T-helper 2 cell (primary cell): ENCODE measurements around the gene RAP1GAP2.
A peak's percentile ranks its signal among the peaks of the same experiment; 100 is the strongest.

Experiments used
- DNase-seq, 5 experiments: peaks; one replicate each; pipeline versions ENCODE4 v3.0.0 to v3.0.0-alpha.2; 2012 to 2022

RAP1GAP2 gene

DNA sequence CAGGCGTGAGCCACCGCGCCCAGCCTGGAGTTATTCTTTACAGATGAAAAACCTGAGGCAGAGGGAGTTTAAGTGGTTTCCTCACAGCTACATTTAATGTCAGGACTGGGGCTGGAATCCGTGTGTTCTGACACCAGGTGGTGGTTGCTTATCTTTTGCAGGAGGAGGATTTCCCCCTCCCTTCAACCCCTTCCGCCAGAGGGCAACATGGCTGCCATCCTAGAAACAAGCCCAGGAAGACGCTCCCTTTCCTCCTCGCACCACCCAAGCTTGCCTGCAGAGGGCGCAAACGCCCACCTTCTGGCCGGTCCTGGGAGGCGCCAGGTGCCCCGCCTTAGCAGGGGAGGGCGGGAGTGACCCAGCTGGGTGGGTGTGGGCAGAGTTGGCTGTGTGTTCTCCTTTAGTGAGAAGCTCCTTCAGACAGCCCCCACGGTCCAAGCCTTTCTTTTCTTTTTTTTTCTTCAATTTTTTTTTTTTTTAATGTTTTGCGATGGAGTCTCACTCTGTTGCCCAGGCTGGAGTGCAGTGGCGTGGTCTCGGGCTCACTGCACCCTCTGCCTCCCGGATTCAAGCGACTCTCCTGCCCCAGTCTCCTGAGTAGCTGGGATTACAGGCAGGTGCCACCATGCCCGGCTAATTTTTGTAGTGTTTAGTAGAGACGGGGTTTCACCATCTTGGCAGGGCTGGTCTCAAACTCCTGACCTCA lies 9.9 kb upstream of the RAP1GAP2 start:
- peak; percentile 79 to 92 (median 84) for DNase-seq

DNA sequence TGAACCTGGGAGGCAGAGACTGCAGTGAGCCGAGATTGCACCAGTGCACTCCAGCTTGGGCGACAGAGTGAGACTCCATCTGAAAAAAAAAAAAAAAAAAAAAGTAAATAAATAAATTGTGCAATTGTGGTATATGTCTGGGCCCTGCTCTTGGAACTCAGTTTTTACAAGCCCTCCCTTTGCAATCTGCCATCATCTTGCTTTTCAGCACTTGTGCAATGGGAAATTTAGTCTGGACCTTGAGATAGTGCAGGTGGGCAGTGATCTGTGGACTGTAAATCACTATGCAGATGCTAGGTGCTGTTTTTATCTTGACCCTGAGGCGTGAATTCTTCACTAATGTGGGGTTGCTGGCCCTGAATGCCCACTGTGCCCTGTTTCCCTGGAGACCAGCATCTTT lies 6.5 kb upstream of the RAP1GAP2 start:
- no peak for DNase-seq

DNA sequence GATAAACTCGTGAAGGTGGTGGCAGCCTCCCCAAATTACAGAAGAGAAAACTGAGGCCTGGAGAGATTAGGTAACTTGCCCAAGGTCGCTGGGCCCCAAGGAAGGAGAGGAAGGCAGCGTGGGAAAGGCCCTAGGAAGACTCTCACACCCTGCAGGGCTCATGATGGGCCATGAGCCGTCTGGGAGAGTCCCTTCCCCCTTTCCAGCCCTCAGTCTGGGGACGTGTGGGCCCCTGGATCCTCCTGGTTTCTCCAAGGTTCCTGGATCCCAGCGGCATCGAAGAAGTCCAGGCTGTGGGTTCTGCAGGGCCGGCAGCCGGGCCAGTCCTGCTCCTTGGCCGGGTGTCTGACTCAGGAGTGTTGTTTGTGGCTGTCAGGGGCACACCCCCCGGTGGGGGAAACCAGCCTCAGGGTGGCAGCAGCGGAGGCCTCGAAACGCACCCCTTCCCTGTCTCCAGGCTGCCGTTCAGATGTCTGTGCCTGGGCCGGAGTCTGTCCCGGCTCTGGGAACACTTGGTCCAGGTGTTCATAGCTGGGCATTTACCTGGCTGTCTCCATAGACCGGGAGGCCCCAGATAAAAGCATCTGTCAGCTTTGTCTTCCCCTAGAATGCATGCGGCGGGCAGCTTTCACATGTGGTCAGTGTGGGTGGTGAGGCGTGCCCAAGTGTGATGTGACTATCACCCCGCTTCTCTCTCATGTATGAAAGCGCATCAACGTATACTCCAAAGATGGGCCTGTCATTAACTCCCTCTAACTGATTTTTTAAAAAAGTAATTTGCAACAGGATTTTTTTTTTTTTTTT lies 3.7 kb upstream of the RAP1GAP2 start:
- peak in 2 of 5 experiments; percentile 64 to 93 for DNase-seq

DNA sequence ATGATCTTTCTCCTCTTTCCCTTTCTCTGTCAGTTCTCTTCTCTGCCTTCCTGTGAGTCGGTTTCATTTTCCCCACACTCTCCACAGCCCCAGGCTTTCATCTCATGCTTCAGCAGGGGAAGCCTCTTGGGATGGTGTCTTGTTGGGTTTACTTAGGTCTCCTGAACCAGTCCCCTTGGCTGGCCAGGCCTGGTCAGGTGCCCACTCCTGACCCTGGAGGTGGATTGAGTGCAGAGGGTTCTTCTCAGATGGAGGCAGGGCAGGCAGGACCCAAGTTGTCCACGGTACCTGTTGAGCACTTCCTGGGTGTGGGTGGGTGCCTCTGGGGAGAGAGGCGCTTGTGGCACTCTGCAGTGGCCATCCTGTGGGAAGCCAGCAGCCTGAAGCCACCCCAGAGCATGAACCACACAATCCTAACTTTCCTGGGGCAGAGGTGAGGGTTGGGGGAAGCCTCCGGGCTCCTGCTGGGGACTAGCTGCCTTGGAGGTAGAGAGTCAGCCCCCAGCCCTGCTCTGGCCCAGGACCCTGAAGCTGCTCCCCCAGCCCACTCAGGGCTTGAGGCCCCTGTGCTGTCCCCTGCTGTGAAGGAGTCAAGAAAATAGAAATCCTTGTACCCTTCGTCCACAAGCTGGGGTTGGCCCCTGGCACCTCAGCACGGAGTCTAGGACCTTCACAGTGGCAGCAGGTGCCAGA lies 2.0 kb upstream of the RAP1GAP2 start:
- peak in 1 of 5 experiments; percentile 20 for DNase-seq

DNA sequence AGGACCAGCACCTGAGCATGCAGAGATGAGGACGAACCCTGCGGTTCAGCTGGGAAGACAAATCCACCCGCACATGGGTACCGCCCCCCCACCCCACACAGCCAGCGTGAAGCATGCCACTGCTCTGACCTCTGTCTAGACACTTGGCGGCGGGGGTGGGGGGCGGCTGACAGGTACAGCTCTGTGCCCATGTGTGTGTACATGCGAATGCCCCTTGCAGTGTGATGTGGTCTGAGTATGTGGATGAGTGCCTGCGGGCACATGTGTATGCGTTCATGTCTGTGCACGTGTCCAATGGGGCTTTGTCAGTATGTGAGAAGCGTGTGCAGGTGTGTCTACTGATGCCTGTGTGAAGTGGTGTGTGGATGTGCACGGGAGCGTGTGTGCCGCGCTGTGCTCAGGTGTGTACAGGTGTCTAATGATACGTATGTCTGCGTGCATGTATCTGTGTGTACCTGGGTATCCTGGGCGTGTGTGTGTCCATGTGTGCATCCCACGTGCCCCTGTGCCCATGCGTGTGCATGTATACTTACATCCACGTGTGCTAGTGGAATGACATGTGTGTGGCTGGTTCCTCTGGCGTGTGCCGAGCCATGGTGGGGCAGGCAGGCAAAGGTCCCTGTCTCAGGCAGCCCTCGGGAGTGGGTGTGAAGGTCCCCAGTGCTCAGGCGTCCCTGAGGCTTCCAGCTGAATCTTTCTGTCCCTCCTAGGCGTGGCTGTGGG lies 636 bp upstream of the RAP1GAP2 start:
- no peak for DNase-seq

DNA sequence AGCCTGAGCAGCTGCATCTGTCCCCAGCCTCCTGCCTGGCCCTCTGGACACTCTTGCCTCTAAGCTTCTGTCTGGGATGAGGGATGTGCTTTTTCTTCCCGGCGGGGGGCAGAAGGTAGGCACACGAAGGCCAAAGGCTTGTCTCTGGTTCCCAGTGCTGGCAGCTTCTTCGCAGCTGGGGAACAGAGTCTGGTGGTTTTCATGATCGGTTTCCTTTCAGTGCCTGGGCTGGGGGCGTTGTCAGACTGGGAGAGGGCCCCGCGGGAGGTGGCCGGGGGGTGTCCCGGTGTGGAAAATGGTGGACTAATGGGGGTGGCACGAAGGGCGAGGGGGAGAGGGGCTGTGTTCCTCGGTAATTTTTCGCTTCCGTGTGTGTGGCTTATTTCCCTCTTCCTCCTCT lies 988 bp downstream of the RAP1GAP2 start:
- no peak for DNase-seq

DNA sequence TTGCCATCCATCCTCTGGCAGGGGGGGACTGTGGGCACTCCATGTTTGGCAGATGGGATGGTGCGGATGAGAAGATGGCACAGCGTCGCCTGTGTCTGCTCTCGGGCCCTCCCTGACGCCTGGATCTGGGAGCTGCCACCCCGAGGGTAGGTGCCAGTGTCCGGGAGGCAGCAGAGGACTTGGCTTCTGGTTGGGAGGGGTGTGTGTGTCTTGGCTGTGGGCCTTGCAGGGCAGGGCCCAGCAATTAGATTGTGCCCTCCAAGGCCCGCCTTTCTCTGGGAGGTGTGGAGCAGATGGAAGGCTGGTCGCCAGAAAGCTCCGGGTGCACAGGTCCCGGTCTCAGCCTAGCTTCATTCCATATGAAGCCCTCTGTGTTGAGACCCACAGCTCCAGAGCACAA lies 1.4 kb downstream of the RAP1GAP2 start:
- DNase-seq: no peak

DNA sequence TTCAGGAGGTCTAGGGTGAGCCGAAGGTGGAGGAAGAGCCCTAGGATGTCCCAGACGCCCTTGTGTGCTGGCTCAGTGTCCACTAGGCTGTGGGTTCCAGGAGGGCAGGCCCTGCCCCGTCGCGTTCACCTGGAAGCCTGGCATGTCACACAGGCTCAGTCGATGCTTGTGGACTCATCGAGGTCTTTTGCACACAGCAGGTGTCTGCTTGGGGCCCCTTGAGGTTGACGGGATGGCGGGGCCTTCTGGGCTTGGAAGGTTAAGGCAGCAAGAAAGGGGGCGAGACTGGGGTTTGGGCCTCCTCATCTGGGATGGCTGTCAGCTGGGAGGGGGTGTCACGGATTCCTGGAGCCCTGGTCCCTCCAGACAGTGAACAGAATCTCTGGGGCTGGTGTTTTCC lies 1.9 kb downstream of the RAP1GAP2 start:
- no peak for DNase-seq

DNA sequence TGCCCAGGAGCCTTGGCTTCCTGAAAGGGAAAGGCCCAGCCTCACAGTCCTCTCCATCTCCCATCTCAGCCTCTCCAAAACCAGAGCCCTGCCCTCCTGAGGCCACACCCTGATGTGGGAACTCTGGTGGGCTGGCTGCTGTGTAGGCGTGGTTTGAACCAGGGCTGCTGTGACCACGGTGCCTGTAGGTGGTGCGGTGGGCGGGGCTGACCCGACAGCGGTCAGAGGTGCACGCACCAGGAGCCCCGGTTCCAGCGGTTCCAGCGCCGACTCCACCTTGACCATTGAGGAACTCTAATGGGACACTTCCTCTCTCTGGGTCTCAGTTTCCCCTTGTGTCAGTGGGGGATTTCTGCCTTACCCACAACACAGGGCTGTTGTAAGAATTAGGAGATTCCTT lies 2.4 kb downstream of the RAP1GAP2 start:
- DNase-seq: no peak

DNA sequence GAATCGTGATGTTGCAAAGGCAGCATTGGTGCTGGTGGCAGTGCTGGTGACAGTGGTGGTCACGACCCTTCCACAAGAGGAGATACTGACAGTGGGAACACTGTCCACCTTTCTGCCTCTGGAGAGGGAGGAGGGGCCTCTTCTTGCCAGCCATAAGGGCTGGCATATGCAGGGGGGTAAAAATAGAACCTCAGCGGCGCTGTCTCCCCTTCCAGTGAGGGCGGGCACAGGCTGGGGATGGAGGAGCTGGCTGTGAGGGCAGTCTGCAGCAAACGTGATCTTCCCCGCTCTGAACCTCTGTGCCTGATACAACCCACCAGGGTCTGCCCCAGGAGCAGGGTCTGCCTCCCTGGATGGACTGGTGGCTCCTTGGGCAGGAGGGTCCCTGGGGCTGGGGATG lies 3.4 kb downstream of the RAP1GAP2 start:
- no peak for DNase-seq

DNA sequence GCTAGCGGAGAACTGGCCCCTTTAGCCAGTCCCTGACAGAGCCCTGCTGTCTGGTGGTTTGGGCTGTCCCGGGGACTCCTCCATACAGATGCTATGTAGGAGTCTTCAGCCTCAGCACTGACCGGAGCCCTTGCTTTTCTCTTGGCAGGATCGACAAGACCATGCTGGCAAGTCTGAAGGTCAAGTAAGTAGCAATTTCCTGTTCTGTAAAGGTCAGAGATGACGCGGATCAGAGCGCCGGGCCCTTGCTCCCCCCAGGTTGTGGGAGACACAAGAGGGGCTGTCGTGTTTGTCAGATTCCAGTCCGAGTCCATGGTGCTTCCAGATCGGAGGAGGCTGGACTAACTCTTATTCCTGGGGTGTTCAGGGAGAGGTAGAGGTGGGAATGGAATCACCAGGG lies 4.1 kb downstream of the RAP1GAP2 start:
- DNase-seq: no peak

DNA sequence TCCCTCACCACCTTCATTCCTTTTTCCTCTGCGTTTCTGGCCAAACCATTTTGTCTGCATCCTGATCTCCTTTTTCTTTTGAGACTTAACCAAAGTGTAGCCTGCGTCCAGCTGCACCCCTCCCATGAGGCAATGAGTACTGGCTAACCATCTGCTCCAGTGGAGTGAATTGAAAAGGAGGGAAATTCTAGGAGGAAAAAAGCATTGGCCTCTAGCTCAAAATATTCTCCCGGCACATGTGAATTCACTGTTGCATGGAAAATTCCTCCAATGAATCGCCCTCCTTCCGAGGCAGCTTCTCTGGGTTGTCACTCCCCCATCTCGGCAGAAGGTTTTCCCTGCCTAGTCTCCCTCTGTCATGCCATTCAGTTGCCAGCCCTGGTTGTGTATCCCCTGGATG lies 5.6 kb downstream of the RAP1GAP2 start:
- no peak for DNase-seq

DNA sequence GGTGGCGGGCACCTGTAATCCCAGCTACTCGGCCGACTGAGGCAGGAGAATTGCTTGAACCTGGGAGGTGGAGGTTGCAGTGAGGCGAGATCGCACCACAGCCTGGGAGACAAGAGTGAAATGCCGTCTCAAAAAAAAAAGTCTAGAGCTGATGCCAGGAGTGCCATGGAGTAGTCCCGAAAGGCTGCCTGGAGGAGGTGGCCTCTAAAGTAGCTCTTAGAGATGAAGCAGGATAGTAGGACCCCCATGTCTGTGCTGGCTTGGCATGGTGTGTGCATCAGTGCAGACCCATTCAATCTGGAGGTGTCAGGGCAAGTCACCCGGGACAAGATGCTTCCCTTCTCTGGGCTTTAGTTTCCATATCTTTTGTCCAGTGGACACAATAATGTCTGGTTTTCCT lies 6.3 kb downstream of the RAP1GAP2 start:
- DNase-seq: no peak

DNA sequence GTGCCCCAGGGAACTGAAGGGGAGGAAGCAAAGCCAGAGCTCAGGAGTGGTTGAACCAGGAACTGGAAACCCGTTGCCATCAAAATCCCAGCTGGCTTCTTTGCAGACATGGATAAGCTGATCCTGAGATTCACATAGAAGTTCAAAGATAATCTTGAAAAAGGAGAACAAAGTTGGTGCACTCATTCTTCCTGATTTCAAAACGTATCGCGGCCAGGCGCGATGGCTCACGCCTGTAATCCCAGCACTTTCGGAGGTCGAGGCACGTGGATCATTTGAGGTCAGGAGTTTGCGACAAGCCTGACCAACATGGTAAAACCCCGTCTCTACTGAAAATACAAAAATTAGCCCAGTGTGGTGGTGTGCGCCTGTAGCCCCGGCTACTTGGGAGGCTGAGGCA lies 7.1 kb downstream of the RAP1GAP2 start:
- no peak for DNase-seq

DNA sequence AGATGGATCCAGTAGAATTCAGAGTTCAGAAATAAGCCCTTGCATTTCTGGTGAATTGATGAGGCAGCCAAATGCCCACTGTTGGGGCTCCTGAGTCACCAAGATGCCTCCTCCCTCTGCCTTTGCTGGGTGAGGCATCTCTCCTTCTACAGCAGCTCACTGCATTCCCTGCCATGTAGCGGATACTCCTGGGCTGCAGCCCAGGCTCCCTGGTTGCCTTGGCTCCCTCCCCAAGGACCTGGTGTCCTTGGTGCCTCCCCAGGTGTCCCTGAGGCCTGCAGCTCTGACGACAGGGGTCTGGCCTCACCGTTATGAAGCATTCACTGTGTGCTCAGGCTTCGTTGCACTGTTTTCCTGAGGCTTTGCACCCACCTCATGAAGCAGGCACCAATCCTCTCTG lies 7.7 kb downstream of the RAP1GAP2 start:
- no peak for DNase-seq

DNA sequence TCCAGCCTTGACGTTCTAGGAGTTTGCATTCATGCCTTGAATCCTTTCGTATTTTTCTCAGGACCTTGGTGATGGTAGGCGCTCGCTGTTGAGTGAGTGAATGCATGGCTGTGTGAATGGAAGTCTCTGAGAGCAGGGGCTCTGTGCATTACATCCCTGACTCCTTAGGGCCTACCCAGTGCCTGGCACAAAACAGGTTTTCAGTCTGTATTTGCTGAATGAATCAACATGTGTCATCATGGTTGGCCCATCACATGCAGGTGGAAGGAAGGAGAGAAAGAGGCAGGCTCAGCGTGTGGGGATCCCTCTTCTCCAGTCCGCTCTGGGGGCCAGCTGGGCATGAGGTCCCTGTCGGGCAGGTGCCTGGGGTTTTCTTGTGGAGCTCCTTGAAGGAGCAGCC lies 8.7 kb downstream of the RAP1GAP2 start:
- no peak for DNase-seq

DNA sequence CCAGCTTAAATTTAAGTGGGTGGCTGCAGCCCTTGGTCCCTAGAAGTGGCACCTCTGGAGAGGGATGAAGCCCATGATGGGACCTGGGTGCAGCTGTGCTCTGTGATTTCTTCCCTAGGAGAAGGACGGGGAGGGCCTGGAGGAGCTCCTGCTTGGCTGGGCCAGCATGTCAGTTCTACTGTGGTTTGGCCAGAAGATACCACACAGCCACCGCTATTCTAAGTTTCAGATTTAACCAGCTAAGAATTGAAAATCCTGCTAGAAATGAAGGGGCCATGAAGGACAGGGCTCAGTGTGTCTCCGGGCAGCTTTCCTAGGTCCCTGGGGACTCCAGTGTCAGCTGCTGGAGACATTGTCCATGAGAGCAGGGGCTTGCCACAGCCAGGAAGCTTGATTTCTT lies 9.7 kb downstream of the RAP1GAP2 start:
- no peak for DNase-seq

DNA sequence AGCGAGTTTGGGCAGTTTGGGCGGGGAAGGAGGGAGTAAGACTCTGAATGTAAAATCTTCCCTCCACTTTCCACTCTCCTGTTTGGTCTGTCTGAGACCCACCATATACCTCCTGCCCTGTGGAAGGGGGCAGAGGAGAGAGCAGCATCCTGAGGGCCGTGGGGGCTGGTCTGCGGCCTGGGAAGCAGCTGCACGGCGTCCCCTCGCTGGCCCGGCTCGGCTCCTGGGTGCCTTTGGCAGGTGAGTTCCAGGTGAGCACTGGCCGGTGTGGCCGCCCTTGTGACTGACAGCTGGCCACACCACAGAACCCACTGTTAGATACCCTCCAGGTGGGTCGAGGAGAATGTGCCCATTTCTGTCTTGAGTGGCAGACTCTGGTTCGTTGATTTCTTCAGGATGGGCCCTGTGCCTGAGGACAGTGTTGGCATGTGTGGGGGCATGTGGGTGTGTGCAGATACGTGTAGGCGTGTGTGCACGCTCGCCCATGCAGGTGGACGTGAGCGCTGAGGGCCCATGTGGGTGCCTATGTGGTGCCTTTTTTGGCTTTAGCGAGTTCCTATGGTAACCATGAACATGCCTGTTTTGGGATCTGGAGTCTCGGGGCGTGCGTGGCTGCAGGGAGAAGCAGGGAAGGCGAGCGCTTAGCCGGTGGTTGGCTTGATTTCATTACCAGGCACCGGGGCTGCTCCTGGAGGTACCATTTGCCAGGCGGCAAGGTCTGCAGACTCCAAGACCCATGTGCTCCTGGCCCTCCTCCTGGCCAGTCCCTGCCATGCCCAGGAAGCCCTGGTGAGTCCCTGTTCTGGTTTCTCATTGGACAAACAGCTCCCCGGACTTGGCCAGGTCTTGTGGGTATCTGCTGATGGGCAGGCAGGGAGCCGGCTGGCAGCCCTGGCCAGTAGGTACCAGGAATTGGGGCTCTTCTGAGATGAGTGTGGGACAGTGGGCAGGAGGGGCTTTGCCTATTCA lies 12.4 kb downstream of the RAP1GAP2 start:
- no peak for DNase-seq

DNA sequence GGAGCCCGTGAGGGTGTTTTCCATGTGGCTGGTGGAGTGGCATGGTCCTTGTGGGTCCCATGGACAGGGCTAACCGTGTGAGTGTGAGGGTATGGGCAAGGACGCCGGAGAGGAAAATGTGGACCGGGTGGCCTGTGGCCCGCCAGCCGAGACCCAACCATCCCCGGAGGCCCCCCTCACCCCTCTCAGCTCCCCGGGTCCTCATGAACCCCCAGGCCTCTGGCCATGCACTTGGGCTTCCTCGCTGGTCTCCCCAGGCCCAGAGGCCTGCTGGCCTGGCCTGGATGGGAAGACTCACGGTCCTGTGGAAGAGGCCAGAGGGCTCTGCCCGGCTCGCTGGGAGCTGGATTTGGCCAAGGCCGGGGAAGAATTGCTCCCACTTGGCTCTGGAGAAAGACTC lies 13.1 kb downstream of the RAP1GAP2 start:
- DNase-seq: no peak

DNA sequence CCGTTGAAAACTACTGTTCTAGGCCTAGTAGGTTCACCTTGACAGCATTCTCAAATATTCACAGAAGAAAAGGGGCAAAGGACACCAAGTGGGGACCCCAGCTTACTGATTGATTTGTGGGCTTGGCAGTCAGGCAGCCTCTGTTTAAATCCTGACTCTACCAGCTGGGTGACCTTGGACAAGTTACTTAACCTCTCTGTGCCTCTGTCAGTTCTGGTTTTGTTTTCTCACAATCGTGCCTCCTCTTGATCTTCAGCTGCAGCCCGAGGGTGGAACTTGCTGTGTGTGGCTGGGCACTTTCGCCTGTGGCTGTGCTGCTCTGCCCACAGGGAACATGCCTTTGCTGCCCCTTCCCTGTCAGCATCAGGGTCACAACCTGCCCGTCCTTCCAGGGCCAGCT lies 17.8 kb downstream of the RAP1GAP2 start:
- DNase-seq: peak in 1 of 5 experiments; percentile 72

DNA sequence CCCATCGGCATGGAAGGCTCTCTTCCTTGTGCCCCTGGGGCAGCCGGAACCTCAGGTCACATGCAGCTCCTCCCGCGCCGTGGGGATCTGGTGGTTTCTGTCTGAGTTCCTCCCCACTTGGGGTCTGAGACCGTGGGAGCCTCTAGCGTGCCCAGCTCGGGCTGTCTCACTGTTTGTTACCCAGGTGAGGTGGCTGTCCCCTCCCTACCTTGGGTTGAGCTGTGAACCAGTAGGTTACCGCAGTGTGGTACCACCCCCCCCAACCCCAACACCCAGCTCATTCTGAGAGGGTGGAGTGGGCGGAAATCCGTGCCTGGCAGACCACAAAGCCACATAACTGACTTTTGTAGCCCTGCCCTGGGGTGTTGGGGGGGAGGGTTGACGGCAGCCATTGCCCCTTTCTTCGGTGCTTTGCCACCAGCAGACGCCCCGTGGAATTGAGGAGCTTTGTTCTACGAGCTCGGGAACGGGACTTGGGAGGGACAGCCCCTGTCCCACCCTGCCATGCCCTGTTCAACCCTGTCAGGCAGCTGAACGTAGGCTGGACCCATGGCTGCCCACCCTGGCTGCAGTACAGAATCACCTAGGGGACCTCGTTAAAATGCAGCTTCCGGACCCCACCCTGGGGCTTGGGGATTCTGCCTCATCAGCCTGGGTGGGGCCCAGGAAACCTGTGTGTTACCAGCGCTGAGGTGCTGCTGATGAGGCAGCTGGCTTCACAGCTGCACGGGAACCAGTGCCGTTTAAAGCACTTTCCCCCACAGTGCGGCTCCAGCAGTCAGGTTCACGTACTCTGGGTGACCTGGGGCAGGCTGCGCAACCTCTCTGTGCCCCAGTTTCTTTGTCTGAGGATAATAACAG lies 18.5 kb downstream of the RAP1GAP2 start:
- DNase-seq: peak; percentile 76 to 98 (median 92)
